ENCODE measurements around the gene FADS6. TPM values are rescaled to one million over a fixed set of nuclear protein-coding genes. Genes with fewer than 3 reads are reported as not detected.

The FADS6 gene
- total RNA-seq, 2 donors from 2014 or later, result not detected

- TF ChIP-seq CTCF (IDR thresholded peaks at IDR 0.05), result no peak
- Histone ChIP-seq H3K27ac (no peak overlapping the region), H3K4me3 (no peak overlapping the region), H3K27me3 (peaks cover 7% of the 10 kb centered on the region in 2 donors), H3K36me3 (no peaks in the 10 kb centered on the region), H3K4me1 (peaks cover 0 to 50% of the 10 kb centered on the region in 2 donors), H3K9me3 (no peaks in the 10 kb centered on the region)
- no peak for DNase-seq (ENCODE audit: low spot score)
These were observed 29.8 kb downstream of the FADS6 start for GRCh38 chr17:74863420-74864296.

GRCh38 chr17:74862919-74863318 is 30.5 kb downstream of the FADS6 start:
- H3K27me3 ChIP-seq, result peaks cover 7% of the 10 kb centered on the region in 2 donors
- no peak overlapping the region for H3K27ac ChIP-seq
- no peak for DNase-seq (ENCODE audit: low spot score)
- H3K4me1 ChIP-seq, result peaks cover 0 to 44% of the 10 kb centered on the region in 2 donors
- H3K9me3 ChIP-seq, result no peaks in the 10 kb centered on the region
- H3K4me3 ChIP-seq, result no peak overlapping the region
- no peaks in the 10 kb centered on the region for H3K36me3 ChIP-seq
- TF ChIP-seq CTCF (IDR thresholded peaks at IDR 0.05), result no peak

GRCh38 chr17:74862108-74862901 is 31.1 kb downstream of the FADS6 start:
- no peaks in the 10 kb centered on the region for H3K36me3 ChIP-seq
- H3K4me3 ChIP-seq, result peak overlapping the region; percentile 48 to 58
- H3K9me3 ChIP-seq, result no peaks in the 10 kb centered on the region
- peak overlapping the region; percentile 75 to 86 for H3K27ac ChIP-seq
- no peak for DNase-seq (ENCODE audit: low spot score)
- peaks cover 7% of the 10 kb centered on the region in 2 donors for H3K27me3 ChIP-seq
- TF ChIP-seq CTCF (IDR thresholded peaks at IDR 0.05), result peak; percentile 68 to 89
- peaks cover 0 to 41% of the 10 kb centered on the region in 2 donors for H3K4me1 ChIP-seq

- TF ChIP-seq CTCF (IDR thresholded peaks at IDR 0.05), result no peak
- Histone ChIP-seq H3K4me1 (peaks cover 0 to 41% of the 10 kb centered on the region in 2 donors), H3K27ac (peak overlapping the region; percentile 75 to 86), H3K36me3 (no peaks in the 10 kb centered on the region), H3K9me3 (no peaks in the 10 kb centered on the region), H3K27me3 (peaks cover 7% of the 10 kb centered on the region in 2 donors), H3K4me3 (peak overlapping the region; percentile 48 to 58)
- DNase-seq (ENCODE audit: low spot score), result no peak
These were observed 31.7 kb downstream of the FADS6 start for GRCh38 chr17:74861662-74862107.

GRCh38 chr17:74860872-74861661 is 32.4 kb downstream of the FADS6 start:
- Histone ChIP-seq H3K27me3 (peaks cover 7% of the 10 kb centered on the region in 2 donors), H3K4me1 (peaks cover 0 to 41% of the 10 kb centered on the region in 2 donors), H3K36me3 (no peaks in the 10 kb centered on the region), H3K27ac (peak overlapping the region; percentile 79 to 86), H3K9me3 (no peaks in the 10 kb centered on the region), H3K4me3 (peak overlapping the region; percentile 48 to 58)
- no peak for TF ChIP-seq CTCF (IDR thresholded peaks at IDR 0.05)
- DNase-seq (ENCODE audit: low spot score), result no peak

Data from right atrium auricular region (tissue), 2 donors.